LNCAP (cell line): ENCODE data around the gene PNCK.

Experiments
- TF ChIP-seq, protein P1 (sequence below): fragments of 450-650 bp; IDR thresholded peaks from 2 replicates; pipeline ENCODE4 v1.5.1; 2017; ENCODE audit warnings: mild to moderate bottlenecking

The PNCK gene

DNA sequence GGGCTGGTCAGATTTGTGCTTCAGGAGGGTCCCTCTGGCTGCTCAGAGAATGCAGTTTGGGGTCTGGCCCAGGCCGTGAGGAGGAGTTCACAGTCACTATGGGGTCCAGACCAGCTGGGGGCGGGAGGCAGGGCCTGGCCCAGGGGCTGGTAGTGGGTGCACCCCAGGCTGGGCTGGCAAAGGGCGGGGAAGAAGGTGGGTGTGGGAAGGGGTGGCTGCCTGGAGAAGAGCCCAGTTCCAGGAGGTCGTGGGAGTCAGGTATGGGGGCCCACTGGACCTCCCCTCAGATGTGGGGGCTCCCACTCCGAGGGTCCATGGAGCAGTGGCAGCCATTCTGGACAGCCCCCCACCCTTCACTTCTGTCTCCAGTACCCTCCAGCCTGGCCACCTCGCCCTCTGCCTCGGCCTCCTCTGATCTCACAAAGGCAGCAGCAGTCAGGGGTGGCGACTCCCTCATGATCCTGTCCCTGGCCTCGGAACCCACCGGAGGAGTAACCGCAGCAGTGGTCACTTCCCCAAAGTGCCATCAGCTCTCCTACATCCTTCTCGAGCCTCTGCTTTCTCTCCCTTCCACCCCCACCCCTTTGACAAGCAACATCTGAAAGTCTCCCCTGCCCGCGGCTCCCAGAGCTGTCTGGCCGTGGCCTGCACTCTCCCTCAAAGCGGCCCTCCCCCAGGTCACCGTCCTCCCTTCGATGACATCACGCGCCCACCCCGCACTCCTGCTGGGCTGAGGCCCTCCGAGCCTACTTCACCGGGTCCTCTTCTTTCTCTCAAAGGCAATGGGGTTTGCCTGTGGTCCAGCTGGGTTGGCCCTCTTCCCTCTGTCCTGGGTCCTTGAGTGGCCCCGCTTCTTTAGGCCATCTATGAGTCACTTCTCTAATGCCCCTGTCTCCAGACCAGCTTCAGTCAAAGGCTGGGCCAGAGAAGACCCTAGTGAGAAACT lies 12.4 kb upstream of the PNCK start:
- TF ChIP-seq, protein P1, sequence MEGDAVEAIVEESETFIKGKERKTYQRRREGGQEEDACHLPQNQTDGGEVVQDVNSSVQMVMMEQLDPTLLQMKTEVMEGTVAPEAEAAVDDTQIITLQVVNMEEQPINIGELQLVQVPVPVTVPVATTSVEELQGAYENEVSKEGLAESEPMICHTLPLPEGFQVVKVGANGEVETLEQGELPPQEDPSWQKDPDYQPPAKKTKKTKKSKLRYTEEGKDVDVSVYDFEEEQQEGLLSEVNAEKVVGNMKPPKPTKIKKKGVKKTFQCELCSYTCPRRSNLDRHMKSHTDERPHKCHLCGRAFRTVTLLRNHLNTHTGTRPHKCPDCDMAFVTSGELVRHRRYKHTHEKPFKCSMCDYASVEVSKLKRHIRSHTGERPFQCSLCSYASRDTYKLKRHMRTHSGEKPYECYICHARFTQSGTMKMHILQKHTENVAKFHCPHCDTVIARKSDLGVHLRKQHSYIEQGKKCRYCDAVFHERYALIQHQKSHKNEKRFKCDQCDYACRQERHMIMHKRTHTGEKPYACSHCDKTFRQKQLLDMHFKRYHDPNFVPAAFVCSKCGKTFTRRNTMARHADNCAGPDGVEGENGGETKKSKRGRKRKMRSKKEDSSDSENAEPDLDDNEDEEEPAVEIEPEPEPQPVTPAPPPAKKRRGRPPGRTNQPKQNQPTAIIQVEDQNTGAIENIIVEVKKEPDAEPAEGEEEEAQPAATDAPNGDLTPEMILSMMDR, result no peak

DNA sequence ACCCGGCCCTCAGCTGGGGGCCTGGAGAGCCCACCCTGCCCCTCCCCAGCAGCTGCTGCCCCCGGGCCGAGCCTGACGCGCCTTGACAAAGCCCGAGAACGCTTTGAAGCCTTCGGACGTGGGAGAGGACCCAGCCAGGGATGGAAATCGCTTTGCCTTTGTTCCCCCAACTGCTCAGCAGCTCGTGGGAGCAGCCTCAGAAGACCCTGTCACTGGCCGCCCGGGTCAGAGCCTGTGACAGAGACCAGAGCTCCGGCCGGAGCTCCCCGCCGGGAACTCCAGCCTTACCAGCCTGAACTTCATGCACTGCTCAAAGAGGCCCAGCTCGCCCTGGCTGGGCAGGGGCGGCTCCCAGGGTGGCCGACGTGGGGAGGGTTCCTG lies 11.5 kb upstream of the PNCK start:
- TF ChIP-seq, protein P1, result no peak

DNA sequence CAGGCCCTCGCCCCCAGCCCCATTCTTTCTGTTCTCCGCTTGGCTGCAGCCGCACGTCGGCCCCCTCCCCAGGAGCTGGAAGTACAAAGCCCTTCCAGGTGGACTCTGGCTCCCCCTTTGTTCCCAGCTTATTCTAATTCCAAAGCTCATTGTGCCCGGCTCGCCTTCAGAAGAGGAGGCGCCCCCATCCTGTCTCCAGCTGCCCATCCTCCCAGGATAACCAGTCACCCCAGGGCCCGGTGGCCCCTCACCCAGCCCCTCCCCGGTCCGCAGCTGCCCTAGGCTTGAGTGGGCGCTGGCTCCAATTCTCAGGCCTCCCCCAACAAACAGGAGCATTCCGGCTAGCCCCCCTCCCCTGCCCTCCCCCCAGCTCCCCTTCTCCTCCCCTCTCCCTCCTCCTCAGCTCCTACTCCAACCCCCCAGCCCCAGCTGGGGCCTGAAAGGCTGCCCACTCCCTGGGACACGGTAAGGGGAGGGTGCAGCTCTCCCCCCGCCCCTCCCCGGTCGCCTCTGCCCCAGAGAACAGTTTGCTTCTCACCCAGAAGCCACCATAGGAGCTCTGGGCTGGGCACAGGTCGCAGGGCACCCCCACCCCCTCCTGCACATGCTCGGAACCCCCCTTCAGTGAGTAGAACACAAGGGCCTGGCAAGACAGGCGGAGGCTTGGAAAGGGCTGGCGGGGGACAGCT lies 11.0 kb upstream of the PNCK start:
- TF ChIP-seq, protein P1, result no peak

DNA sequence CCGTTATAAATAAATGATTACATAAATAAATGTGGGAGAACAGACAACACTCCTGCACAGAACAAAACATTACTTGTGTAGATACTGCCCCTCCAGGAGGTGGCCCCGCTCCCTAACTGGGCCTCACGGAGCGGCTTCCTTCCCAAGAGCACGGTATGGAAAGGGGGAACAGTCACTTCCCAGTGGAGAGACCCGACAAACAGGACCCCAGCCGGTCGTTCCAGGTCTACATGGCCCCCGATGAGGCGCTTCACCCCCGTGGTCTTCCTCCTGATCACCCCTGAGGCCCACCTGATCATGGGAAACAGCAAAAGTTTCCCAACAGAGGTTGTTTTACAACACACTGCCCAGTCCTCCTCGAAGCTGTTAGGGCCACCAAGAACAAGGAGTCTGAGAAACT lies 7.6 kb upstream of the PNCK start:
- TF ChIP-seq, protein P1, result no peak

DNA sequence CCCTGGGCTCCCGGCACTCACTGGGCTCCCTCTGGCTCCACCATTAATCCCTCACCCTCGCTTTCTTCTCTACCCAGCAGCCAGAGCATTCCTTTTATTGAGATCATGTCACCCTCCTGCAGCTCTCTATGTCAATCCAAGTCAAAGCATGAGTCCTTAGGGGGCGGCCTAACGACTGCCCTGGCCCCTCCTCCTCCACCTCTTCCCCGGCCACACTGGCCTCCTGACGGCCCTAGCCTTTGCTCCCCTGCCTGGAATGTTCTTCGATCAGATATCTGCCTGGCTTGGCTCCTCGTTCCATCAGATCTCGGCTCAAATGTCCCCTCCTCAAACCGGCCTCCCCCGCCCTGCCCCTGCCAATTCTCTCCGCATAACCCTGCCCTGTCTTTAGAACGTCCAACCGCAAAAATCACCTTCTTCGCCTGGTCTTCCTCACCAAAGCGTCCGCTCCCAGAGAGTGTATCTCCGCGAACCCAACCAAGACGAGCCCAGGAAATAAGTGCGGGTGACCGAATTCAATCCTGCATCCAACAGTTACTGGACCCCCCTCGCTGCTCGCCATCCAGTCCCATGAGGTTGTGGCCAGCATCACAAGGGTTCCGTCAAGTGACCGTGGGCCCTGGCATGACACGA lies 722 bp upstream of the PNCK start:
- TF ChIP-seq, protein P1, result no peak

DNA sequence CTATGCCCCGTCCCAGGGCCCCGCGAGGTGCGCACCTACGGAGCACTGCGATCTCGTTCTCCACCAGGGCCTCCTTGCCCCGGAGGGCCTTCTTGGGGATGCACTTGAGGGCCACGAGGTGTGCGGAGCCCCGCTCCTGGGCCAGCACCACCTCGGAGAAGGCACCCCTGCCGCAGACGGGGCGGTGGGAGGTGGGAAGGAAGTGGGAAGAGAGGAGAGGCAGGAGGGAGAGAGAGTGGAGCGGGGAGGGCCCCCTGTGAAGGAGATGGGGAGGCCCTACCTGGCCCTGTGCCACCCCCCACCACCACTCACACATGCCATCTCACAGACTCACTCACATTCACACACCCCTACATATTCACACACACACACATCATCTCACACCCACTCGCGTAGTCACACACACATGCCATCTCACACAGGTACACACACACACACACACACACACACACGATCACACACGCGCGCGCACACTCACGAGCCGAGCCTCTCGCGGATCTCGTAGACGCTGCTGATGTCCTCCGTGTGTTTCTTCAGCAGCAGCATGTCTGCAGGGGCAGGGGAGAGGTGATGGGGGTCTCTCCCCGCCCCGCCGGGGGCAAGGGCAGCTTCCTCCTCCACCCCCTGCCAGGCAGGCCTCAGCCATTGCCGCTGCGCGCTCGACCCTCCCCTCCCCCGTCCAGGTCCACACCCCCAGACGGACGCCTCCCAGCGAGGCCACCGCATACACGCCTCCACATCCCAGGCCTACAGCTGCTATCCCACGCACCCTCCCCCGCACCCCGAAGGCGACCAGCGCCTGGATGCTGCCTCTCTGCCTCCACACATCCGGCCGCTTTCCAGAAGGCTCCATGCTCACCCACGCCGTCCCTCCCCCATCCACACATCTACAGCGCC lies 834 bp downstream of the PNCK start:
- TF ChIP-seq, protein P1, result no peak
